GM19455 (cell line): ENCODE measurements around the gene CCDC93.

Experiments
- ATAC-seq: cut with Tn5 transposase; IDR thresholded peaks from one replicate; pipeline ENCODE4 v1.9.1; 2021; ENCODE audit not compliant: unreplicated experiment

Gene CCDC93, protein sequence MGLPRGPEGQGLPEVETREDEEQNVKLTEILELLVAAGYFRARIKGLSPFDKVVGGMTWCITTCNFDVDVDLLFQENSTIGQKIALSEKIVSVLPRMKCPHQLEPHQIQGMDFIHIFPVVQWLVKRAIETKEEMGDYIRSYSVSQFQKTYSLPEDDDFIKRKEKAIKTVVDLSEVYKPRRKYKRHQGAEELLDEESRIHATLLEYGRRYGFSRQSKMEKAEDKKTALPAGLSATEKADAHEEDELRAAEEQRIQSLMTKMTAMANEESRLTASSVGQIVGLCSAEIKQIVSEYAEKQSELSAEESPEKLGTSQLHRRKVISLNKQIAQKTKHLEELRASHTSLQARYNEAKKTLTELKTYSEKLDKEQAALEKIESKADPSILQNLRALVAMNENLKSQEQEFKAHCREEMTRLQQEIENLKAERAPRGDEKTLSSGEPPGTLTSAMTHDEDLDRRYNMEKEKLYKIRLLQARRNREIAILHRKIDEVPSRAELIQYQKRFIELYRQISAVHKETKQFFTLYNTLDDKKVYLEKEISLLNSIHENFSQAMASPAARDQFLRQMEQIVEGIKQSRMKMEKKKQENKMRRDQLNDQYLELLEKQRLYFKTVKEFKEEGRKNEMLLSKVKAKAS

GRCh38 chr2:118013724-118014491 is at the start of gene CCDC93:
Gene CCDC93 (minus strand): TSS chr2:118014070. CDS start chr2:118013995, 75 bp downstream.
- ATAC-seq, result peak; percentile 88

DNA sequence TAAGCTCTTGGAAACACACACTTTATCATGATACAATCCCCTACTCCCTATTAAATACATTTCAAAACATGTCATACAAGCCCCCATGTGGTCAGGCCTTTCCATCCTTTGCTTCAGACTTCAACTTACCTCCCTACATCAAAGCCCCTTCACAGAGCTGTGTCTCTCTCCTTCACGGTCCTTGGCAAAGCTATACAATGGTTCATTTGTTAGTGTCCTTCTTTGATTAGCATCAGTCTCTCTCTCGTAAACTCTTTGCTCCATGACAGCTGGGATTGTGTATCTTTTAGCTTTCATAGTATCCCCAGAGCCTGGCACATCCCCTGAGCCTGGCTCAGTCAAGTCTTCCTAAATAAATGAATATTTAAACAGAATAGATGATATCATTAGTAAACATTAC is 48.8 kb upstream of the CCDC93 start:
- no peak for ATAC-seq

DNA sequence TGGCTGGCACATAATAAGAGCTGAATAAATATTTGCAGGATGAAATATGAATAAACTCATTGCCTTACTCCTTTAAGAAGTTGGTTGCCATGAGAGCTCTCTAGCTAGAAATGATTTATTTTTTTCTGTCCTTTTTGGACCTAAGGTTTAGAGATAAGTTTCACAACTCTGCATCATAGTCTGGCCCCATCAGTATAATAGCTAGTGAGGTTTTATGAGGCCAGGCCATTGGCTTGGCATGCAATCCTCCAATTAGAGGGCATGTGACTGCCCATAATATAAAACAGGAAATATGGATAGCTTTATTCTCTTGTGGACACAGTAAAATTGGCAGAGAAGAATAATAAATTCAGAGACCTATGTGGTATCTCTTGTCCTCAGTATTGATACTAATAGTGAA is 48.2 kb upstream of the CCDC93 start:
- no peak for ATAC-seq

GRCh38 chr2:118061135-118061955 is 47.5 kb upstream of the CCDC93 start:
- ATAC-seq, result peak; percentile 92

GRCh38 chr2:118059919-118060478 is 46.1 kb upstream of the CCDC93 start:
- no peak for ATAC-seq

GRCh38 chr2:118058951-118059350 is 45.1 kb upstream of the CCDC93 start:
- no peak for ATAC-seq

GRCh38 chr2:118056801-118057200 is 42.9 kb upstream of the CCDC93 start:
- ATAC-seq, result no peak

DNA sequence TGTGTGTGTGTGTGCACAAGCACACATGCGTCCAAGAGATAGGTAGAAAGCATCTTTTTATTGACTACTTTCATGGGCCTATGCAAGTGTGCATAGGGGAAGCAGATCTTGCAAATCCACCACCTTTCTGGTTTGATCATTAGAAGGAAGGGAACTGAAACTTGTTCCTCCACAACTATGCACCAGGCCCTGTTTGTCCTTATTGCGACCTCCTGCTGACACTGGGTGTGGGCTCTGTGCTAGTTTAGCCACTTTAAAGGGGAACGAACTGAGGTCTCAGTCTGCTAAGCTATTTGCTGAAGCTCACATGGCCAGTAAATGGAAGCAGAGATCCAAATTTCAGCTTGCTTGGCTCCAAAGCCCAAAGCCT is 42.3 kb upstream of the CCDC93 start:
- ATAC-seq, result peak; percentile 77

DNA sequence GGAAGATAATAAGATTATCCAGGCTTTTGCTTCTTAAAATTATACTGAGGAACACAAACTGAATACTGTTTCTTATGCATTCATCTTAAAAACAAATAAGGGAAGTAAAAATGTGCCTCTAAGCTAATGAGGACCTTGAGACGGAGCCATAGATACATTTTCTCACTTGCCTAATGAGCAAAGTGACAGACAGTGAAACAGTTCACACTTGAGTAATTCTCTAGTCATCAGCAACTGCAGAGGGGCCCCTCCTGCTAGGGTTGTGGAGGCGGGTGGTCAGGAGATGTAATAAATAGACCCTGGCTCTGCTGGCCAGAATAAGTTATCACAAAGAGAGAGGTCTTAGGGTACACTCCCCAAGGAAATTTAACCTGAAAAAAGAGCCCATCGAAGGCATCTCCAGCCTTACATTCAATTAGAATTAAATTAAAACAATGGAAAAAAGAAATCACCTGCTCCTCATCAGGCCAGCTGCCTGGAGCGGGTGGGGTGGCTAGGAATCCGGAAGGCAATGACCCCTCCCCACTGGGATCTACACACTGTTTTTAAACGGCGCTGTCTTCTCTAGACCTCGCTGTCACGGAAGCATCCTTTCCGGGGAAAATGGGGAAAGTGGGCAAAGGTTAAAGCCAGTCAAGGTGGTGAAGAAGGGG is 41.8 kb upstream of the CCDC93 start:
- peak; percentile 74 for ATAC-seq

DNA sequence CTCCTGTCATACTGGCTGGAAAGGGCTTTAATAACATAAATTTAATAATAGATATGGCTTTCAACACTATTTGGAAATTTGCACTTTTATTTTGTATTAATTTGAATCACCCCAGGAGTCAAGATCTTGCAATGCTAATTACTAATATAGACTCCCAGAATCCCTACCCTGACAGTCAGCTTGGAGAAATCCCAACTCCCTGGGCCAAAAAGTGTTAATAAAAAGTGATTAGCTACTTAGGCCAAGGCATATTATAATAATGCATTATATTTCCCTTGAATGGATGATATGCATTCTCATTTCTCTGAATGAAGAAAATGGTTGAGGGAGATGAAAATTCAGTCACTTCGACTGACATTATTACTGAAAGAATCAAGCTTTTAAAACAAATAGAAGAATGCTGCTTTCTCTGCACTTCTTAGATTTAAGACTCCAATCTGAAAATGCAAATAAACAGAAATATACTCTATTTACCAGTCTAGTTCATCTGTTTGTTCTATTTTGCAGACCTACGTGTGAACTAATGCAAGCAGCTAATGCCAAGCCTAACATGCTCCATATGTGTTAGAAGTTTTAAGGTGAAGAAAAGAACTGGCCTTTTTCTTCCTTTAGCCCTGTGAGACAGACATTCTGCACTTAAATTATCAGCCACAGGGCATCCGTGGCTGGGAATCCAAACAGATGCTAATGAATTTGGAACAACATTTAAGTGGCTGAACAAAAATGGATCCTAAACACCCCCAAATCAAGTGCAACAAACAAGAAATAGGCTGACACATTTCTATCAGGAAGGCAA is 40.5 kb upstream of the CCDC93 start:
- ATAC-seq, result no peak

- no peak for ATAC-seq
Measured at GRCh38 chr2:118053681-118054080, 39.8 kb upstream of the CCDC93 start.

DNA sequence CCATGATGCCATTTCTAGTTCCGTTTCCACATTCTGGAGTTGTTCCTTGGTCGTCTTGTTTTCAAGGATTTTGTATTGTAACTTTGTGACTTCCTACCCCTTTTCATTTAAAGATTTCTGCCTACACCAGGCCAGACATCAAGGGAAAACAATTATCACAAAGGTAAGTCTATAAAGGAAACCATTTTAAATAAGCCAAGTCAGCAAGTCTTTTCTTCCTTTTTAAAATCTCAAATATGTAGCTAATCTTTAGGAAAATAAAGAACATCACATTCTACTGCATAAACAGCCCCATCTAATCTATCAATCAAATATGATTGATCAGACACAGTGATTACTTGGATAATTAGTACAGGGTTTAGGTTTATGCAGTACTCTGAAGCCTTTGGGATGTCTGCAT is 38.6 kb upstream of the CCDC93 start:
- ATAC-seq, result no peak

GRCh38 chr2:118051826-118052358 is 38.0 kb upstream of the CCDC93 start:
- ATAC-seq, result no peak

- no peak for ATAC-seq
Measured at GRCh38 chr2:118050974-118051373, 37.1 kb upstream of the CCDC93 start.

DNA sequence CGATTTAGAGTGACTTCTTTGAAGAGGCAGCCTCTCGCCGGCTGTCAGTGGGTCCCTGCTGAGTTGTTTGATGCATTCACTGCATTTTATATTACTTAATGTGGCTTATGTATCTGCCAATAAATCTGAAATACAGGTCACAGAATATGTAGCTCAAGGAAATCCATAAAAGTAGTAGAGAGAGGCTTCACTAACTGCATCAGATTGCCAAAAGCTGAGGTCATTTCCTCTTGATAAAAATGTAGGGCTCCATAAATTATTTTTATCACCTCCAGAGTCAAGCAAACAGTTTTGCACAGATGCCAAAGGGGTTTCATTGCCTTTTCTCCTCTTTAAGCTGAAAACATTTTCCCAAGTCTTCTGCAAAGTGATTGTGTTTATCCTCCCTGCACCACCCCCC is 36.5 kb upstream of the CCDC93 start:
- ATAC-seq, result no peak

GRCh38 chr2:118049816-118050140 is 35.9 kb upstream of the CCDC93 start:
- ATAC-seq, result no peak

- no peak for ATAC-seq
Measured at GRCh38 chr2:118049140-118049815, 35.4 kb upstream of the CCDC93 start.

DNA sequence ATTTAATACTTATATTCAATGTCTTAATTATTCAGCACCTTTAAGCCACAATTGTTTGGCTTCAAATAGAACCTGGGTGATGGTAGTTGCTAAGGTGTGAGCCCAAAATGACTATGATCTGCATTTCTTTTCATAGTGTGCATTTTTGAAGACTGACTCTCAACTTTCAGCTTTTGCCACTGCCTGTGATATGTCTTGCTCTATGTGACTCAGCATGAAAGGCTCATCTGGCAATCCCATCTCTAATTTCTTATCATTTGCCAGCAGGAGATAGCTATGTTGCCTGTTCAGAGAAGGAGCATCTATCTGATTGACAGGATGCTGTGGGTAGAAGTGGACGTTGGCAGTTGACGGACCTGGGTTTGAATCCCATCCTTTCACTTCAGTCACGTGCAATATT is 34.5 kb upstream of the CCDC93 start:
- ATAC-seq, result no peak

GRCh38 chr2:118047380-118047826 is 33.5 kb upstream of the CCDC93 start:
- ATAC-seq, result no peak
